ENCODE measurements around the gene PLCH1. TPM values are rescaled to one million over a fixed set of nuclear protein-coding genes. Genes with fewer than 3 reads are reported as not detected.

The PLCH1 gene
- total RNA-seq, 4 donors from 2014 or later: 0.68 to 1.2 (median 0.87) TPM

DNA sequence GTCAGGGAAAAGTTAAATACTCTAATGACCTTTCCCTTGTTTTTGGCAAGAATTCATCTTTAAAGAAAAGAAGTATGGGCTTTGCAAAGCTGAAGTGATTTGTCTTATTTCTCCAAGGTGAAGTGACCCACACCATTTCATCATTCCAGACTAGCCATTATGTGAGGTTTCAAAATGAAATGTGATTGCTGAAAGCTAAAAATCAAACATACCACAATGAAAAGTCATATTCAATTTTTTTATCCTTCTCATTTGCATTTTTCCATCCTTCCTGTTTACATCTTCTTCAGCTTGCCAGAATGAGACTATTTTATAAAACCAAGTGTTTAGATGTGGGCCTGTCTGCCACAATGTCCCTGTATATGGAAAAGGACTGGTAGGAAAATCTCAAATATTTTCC is 309.1 kb downstream of the PLCH1 start:
- TF ChIP-seq CTCF (IDR thresholded peaks at IDR 0.05) (no peak), POLR2A (IDR thresholded peaks at IDR 0.05) (no peak), POLR2AphosphoS5 (IDR thresholded peaks at IDR 0.05) (no peak), EP300 (IDR thresholded peaks at IDR 0.05) (no peak)
- Histone ChIP-seq H3K4me1 (no peaks in the 10 kb centered on the region), H3K27ac (no peak overlapping the region), H3K9me3 (no peaks in the 10 kb centered on the region), H3K4me3 (no peak overlapping the region), H3K36me3 (no peaks in the 10 kb centered on the region), H3K27me3 (no peaks in the 10 kb centered on the region)
- DNase-seq (ENCODE audit: low spot score in 2 of 2): no peak

DNA sequence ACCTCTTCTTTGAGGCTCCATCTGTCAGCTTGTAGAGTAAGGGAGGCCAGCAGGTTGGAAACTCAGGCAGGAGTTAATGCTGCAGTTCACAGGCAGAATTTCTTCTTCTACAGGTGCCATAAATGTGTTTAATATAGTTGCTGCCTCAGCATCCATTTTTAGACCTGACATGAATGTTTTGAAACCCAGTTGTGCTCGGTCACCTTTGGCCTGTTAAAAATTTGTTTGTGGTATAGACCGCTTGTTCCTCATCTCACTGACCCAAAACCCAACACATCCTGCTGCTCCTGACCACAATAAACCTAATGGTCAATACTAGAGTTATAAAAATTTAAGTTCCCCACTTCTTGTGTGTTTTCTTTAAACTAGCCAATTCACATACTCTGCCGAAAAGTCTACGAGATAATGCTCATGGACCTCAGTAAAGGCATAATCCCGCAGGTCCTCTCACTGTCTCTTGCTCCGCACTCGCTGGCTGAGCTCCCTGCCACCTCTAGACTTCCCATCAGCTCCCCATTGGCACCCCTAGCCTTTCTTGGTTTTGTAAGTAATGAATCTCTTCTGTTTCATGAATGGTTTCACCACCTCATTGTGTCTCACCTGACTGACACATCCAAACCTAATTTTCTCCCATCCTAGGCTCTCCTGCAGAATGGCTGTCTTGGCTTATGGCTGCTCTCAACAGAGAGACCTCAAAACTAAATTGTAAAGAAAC is 312.9 kb downstream of the PLCH1 start:
- Histone ChIP-seq H3K9me3 (peaks cover 6% of the 10 kb centered on the region), H3K27me3 (no peaks in the 10 kb centered on the region), H3K36me3 (no peaks in the 10 kb centered on the region), H3K4me3 (no peak overlapping the region), H3K27ac (no peak overlapping the region), H3K4me1 (no peaks in the 10 kb centered on the region)
- TF ChIP-seq POLR2AphosphoS5 (IDR thresholded peaks at IDR 0.05): no peak
- no peak for TF ChIP-seq POLR2A (IDR thresholded peaks at IDR 0.05)
- TF ChIP-seq CTCF (IDR thresholded peaks at IDR 0.05): no peak
- TF ChIP-seq EP300 (IDR thresholded peaks at IDR 0.05): no peak
- DNase-seq (ENCODE audit: low spot score in 2 of 2): no peak
- WGBS: 76% methylated on average over 7 of the region's 7 CpGs

DNA sequence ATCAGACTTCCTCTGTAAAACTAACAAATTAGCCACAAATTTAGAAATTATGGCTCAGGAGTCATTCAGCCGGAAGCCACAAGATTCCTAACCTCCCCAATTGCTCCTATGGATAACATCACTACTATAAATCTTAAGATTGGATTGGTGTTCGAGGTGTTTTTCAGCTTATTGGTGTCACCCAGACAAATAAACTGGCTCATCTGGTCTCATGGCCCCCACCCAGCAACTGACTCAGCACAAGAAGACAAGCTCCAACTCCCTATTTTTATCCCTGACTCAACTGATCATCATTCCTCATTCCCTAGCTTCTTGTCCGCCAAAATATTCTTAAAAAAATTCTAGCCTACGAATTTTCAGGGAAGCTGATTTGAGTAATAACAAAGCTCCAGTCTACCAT is 316.3 kb downstream of the PLCH1 start:
- no peaks in the 10 kb centered on the region for H3K27me3 ChIP-seq
- no peaks in the 10 kb centered on the region for H3K36me3 ChIP-seq
- H3K4me1 ChIP-seq: no peaks in the 10 kb centered on the region
- peaks cover 6% of the 10 kb centered on the region for H3K9me3 ChIP-seq
- H3K4me3 ChIP-seq: no peak overlapping the region
- 56% methylated on average over 4 of the region's 4 CpGs for WGBS
- H3K27ac ChIP-seq: no peak overlapping the region
- TF ChIP-seq POLR2AphosphoS5 (IDR thresholded peaks at IDR 0.05) (no peak), CTCF (IDR thresholded peaks at IDR 0.05) (no peak)
- DNase-seq (ENCODE audit: low spot score in 2 of 2): no peak

GRCh38 chr3:155426524-155427230 is 318.2 kb downstream of the PLCH1 start:
- H3K4me1 ChIP-seq: no peaks in the 10 kb centered on the region
- H3K27me3 ChIP-seq: no peaks in the 10 kb centered on the region
- DNase-seq (ENCODE audit: low spot score in 2 of 2): no peak
- 60% methylated on average over 3 of the region's 3 CpGs for WGBS
- H3K9me3 ChIP-seq: peaks cover 6% of the 10 kb centered on the region
- no peaks in the 10 kb centered on the region for H3K36me3 ChIP-seq
- no peak overlapping the region for H3K27ac ChIP-seq
- no peak for TF ChIP-seq POLR2AphosphoS5 (IDR thresholded peaks at IDR 0.05)
- TF ChIP-seq POLR2A (IDR thresholded peaks at IDR 0.05): no peak
- TF ChIP-seq EP300 (IDR thresholded peaks at IDR 0.05): no peak
- no peak for TF ChIP-seq CTCF (IDR thresholded peaks at IDR 0.05)
- H3K4me3 ChIP-seq: no peak overlapping the region

- WGBS: 78% methylated on average over 2 of the region's 2 CpGs
- peaks cover 6% of the 10 kb centered on the region for H3K9me3 ChIP-seq
- no peak overlapping the region for H3K4me3 ChIP-seq
- no peaks in the 10 kb centered on the region for H3K4me1 ChIP-seq
- no peak for DNase-seq (ENCODE audit: low spot score in 2 of 2)
- no peaks in the 10 kb centered on the region for H3K27me3 ChIP-seq
- TF ChIP-seq EP300 (IDR thresholded peaks at IDR 0.05) (no peak), POLR2AphosphoS5 (IDR thresholded peaks at IDR 0.05) (no peak), POLR2A (IDR thresholded peaks at IDR 0.05) (no peak), CTCF (IDR thresholded peaks at IDR 0.05) (no peak)
- H3K27ac ChIP-seq: no peak overlapping the region
- H3K36me3 ChIP-seq: no peaks in the 10 kb centered on the region
Measured at GRCh38 chr3:155425396-155425795, 319.5 kb downstream of the PLCH1 start.
